HG03521 (cell line): ENCODE measurements around the gene PLEKHG7.
"Not testable (repeated sequence)": the region's sequence is repeated elsewhere in the genome, so short reads cannot be mapped to it uniquely, and the experiment has no call there.

Source experiments
- ATAC-seq: cut with Tn5 transposase; IDR thresholded peaks from one replicate; pipeline ENCODE4 v1.9.1; 2021; ENCODE audit warnings: mild to moderate bottlenecking, moderate library complexity; ENCODE audit not compliant: unreplicated experiment

The PLEKHG7 gene, protein sequence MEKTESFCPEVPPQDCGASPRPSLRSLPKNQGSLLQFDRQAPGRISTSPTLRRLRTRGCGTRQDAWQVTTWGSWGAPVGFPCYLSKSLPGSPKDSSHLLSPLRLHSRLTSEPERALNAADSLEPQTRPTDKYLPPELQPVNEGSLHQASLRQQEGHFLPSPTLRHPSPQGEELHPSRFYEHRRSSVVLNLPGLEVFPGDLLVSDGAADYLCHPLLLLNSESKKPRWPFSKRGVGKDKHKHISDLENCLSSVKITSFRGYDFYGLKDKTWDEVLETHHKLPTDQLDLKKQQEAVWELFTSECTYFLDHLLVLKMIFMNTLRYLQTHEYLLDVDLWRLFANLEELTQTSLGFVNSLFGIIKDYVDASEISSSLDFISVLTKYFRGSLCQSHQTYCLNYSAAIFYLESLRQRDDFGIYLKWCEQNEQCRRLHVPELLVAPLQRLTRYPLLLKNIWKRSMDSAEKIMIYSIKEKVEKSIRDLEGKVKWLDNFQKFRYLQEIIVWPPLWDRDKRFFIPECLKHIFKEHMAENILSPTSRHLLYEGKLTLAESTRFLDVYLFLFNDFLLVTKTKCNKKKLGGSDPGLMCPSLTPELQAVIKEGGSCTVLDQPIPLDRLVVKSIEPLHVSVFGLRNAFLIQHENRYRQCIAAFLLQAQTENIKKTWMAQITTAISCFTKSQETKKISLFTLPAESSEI

DNA sequence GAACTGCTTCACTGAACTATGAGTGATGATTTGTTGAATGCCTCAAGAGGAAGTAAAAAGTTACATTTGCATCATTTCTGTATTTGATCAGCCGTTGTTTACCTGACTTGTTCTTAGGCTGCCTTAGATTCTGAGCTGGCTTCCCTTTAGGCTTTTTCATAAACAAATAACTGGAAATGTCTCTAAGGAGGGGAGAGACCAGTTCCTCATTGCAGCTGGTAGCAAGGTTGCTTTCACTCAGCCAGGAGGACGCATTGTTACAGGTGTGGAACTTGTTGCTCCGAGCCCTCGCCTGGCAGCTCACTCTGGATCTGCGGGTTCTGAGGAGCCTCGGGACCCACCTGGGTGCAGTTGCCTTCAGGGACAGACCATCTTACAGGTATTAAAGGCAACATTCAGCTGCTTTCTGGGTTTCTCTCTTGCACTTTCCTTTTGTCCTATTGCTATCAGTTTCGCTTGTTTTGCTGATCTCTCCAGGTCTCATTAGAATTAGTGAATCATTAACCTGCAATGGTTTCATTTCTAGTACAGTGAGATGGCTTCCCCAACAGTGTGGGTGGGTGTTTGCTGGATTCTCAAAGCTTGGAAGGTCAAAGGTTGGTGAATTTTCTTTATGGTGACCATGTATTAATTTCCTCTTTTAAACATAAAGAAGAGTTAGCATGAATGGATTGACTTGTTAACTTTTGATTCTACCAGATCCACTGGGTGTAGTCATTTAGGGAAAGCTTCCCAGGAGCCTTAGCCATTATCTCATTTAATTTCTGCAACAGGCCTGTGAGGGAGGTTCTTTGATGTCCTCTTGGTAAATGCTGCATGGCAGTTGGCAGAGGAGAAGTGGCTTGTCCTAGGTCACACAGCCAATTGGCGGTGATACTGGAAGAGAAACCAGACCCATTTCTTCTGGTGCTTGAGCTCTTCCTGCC, at the start of gene PLEKHG7:
TSS of gene PLEKHG7 (plus strand) at position 236 of the 926 bp plus-strand sequence. CDS start 3,643 bp downstream, outside the sequence.
- peak; percentile 93 for ATAC-seq

GRCh38 chr12:92654256-92654655, 48.5 kb upstream of the PLEKHG7 start:
- ATAC-seq, result not testable (repeated sequence)

GRCh38 chr12:92654929-92655328, 47.9 kb upstream of the PLEKHG7 start:
- ATAC-seq, result no peak

GRCh38 chr12:92656911-92657310, 45.9 kb upstream of the PLEKHG7 start:
- ATAC-seq, result no peak

DNA sequence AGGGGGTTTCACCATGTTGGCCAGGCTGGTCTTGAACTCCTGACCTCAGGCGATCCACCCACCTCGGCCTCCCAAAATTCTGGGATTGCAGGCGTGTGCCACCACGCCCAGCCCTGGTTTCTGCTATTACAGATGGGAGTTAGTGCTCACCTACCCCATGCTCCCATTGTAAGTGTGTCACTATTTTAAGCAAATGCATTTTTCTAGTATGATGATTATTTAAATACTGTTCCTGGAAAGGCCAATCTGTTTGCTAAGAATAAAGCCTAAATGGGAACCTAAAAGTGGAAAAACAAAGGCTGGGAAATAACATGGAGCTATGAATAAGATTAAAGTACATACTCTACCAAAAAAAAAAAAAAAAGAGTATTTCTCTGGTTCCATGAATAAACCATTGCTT, 45.0 kb upstream of the PLEKHG7 start:
- ATAC-seq, result no peak

DNA sequence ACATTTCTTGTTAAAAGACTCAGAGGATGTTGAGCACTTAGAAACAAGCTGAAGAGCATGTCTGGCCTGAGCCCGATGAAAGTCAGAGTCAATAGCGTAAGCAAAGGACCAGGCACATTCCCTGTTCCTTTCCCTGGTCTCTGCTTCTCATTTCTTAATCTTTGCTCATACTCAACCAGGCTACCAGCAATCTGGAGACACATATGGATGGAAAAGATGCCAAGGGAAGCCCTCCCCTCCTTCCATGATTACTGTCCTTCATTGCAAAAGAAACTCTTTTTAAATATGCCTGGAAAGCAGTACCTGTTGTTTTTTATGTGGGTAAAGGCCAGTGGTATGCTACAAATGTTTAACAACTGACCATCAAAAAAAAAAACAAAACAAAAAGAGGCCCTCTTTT, 44.2 kb upstream of the PLEKHG7 start:
- ATAC-seq, result no peak

- ATAC-seq, result no peak
Observed at GRCh38 chr12:92661269-92661668, 41.5 kb upstream of the PLEKHG7 start.

- ATAC-seq, result no peak
Observed at GRCh38 chr12:92665496-92665895, 37.3 kb upstream of the PLEKHG7 start.

DNA sequence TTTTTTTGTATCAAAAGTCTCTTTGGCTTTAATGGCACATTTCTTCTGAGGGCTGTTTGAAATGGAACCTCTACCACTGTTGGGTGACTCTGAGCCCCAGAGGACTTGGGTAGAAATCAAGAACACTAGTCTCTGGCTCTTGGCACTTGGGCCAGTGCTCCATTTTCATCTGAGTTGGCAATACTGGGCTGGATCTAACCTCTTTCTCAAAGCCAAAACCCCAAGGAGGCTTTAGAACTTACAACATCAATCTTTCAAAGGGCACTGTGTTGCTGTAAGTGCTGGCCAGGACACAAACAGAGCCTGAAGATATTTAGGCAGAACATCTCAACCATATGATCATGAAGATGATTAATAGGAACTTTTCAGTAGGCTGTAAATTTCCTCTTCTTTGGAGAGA, 34.0 kb upstream of the PLEKHG7 start:
- ATAC-seq, result no peak

GRCh38 chr12:92671524-92671923, 31.3 kb upstream of the PLEKHG7 start:
- not testable (repeated sequence) for ATAC-seq

DNA sequence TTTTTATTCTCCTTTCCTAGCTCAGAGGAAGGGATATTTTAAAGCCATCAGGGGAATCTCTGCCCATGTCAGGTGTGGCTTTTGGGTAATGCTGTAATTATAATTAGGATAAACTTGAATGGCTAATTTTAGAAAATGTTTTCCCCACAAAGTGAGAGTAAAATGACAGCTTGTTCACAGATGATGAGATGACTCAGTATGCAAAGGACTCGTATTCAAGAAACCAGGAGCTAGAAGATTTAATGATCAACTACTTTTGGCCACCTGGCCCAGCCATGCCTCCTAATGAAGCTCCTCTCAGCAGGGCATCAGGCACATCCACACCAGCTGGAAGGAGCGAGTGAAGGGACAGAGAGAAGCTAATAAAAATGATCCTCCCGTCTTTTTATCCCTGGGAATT, 29.0 kb upstream of the PLEKHG7 start:
- no peak for ATAC-seq

GRCh38 chr12:92674500-92674899, 28.3 kb upstream of the PLEKHG7 start:
- ATAC-seq, result no peak

- ATAC-seq, result no peak
Observed at GRCh38 chr12:92675092-92675865, 27.5 kb upstream of the PLEKHG7 start.

GRCh38 chr12:92676710-92677109, 26.1 kb upstream of the PLEKHG7 start:
- no peak for ATAC-seq

- no peak for ATAC-seq
Observed at GRCh38 chr12:92690601-92691000, 12.2 kb upstream of the PLEKHG7 start.

DNA sequence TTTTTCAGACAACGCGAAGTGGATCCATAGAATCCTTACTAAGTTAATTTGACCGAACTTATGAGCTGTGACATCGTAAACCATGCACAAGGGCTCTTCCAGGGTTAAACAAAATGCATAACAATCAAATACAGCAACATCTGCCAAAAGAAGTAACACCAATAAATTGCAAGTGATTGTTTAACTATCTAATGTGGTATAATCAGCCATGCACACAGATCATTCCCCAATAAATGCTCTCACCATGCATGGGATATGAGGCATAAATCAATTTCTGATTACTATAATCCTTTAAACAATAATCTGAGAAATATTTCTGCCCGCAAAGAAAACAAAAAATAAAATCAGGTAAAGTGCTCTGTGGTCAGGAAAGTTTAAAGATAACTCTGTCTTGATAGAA, 7.7 kb upstream of the PLEKHG7 start:
- no peak for ATAC-seq

DNA sequence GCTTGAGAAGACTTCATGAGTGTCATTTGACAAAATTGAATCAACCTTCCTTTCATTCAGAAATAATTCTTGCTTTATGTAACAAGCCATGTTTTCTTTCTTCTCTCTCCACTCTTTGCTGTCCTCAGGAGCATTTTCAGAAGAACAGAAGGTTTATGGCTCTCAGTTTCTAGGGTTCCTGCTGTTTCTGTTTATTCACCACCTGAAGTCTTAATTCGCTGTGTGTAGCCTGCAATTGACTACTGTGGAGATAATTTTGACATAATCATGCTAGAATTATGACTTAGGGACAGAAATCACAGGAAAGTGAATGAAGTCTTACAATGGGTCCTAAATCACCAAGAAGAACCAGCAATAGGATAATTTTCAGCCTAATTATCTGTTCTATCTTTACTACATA, 7.2 kb upstream of the PLEKHG7 start:
- ATAC-seq, result no peak

- no peak for ATAC-seq
Observed at GRCh38 chr12:92696216-92696615, 6.6 kb upstream of the PLEKHG7 start.

DNA sequence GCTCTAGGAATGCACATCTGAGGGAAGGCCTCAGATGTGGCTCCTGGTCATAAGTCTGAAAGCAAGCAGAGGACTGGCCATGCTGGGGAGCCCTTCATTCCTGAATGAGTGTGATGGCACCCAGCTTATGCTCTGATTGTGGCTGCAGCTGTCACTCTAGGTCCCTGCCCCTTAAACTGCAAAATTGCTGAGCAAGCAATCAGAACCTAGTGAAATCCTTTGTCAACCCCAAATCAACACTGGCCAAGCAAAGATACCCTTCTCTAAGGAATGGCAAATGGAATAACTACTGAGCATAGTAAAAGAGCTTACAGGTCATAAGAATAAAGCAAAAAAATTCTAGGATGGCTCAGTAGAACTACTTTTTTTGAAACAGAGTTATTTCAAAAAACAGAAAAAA, 4.3 kb upstream of the PLEKHG7 start:
- ATAC-seq, result no peak

DNA sequence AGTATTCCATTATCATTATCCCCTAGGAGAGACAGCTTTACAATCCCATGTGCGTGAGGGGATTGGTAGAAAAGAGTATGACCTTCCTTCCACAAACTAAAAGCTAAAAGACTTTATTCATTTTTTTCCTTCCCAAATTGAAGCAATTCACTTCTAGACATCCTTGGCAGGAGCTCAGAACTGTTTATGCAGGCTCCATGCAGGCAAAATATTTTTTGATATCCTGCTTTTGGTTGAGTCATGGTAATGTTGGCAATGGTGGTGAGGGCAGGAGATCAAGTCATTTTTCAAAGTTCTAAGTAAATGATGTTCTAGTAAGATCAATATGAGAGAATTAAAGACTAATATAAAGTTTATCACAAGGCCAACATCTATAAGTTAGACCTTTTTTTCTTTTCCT, 1.3 kb upstream of the PLEKHG7 start:
- ATAC-seq, result no peak
